GM12872 (cell line): ENCODE measurements around the gene SLITRK3.

Source experiments
- CTCF ChIP-seq: IDR thresholded peaks from 3 replicates; pipeline ENCODE4 v1.5.1; 2011; ENCODE audit warnings: low read depth, mild to moderate bottlenecking, low read length, moderate library complexity; ENCODE audit not compliant: insufficient read depth

SLITRK3 gene

GRCh38 chr3:165210727-165211126 lies 14.5 kb upstream of the SLITRK3 start:
- TF ChIP-seq CTCF, result no peak

GRCh38 chr3:165210132-165210531 lies 13.9 kb upstream of the SLITRK3 start:
- TF ChIP-seq CTCF, result peak; percentile 22; the same call in 2 of the 3 replicates

- TF ChIP-seq CTCF, result peak; percentile 86
Measured at GRCh38 chr3:165206454-165207266, 10.5 kb upstream of the SLITRK3 start.

DNA sequence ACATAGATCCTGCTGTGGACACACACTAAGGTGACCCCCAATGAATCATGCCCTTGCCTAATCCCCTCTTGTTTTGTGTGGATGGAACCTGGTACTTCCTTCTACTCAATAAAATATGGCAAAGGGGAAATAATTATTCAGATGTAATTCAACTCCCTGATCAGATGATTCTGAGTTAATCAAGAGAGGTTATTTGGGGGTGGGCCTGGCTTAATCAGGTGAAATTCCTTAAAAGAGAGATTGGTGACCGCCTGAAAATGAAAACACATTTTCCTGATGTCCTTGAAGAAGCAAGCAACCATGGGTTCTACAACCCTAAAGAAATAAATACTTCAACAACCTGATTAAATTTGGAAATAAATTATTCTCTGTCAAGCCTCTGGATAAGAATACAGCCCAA lies 8.3 kb upstream of the SLITRK3 start:
- TF ChIP-seq CTCF, result no peak

- no peak for TF ChIP-seq CTCF
Measured at GRCh38 chr3:165202995-165203394, 6.8 kb upstream of the SLITRK3 start.

DNA sequence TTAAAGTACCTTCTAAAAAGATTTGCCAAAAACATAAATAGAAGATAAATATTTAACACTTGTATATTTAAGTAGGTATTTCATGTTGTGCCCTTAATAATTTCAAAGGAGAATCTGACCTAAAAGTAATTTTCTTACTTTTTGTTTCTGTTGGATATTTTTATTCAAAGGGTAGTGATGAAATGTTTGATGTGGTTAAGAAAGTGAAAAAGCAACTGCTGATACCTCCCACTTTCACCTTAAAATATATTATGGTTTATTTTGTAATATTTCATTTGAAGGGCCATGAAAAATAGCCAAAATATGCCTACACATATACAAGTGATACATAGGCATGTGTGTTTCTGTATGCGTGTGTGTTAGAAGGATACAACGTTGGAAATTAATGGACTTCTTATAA lies 5.8 kb upstream of the SLITRK3 start:
- TF ChIP-seq CTCF, result no peak

DNA sequence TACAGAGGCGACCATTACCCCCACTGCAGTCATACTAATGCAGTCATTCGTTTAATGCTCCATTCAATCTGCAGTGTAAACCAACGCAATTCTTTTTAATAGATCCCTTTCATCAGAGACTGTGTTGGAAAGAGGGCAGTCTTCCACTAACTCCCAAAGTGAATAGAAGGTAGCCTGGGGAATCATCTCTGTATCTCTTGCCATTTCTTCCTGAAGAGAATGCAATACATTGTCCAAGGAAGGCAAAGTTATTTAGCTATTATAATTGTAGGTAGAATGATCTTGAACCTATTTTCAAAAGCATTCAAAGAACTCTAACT lies 1.3 kb upstream of the SLITRK3 start:
- no peak for TF ChIP-seq CTCF
